ENCODE results near the gene CES1. TPM values are rescaled to one million over a fixed set of nuclear protein-coding genes. Genes with fewer than 3 reads are reported as not detected.
"Not testable (repeated sequence)": the region's sequence is repeated elsewhere in the genome, so short reads cannot be mapped to it uniquely, and the experiment has no call there.

Gene CES1
- total RNA-seq, 2 experiments from 2014 or later = not detected

DNA sequence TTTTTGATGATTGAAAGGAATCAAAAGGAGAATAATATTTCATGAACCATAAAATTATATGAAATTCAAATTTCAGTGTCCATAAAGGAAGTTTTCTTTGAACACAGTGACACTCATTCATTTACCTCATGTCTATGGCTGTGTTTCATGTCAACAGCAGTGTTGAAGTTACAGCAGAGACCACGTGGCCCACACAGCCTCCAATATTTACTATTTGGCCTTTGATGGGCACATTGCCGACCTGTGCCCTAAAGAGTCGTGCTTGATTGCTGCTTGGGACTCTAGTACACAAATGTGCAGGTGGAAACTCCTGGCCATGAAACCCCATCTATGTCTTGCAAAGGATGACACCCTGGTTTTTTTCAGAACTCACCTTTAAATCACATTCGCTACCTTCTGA lies 57.0 kb downstream of the CES1 start:
- TF ChIP-seq, protein P1, sequence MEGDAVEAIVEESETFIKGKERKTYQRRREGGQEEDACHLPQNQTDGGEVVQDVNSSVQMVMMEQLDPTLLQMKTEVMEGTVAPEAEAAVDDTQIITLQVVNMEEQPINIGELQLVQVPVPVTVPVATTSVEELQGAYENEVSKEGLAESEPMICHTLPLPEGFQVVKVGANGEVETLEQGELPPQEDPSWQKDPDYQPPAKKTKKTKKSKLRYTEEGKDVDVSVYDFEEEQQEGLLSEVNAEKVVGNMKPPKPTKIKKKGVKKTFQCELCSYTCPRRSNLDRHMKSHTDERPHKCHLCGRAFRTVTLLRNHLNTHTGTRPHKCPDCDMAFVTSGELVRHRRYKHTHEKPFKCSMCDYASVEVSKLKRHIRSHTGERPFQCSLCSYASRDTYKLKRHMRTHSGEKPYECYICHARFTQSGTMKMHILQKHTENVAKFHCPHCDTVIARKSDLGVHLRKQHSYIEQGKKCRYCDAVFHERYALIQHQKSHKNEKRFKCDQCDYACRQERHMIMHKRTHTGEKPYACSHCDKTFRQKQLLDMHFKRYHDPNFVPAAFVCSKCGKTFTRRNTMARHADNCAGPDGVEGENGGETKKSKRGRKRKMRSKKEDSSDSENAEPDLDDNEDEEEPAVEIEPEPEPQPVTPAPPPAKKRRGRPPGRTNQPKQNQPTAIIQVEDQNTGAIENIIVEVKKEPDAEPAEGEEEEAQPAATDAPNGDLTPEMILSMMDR (IDR thresholded peaks at IDR 0.05) = no peak
- no peak overlapping the region for H3K4me3 Mint-ChIP-seq
- H3K27me3 Mint-ChIP-seq = peaks cover 1% of the 10 kb centered on the region
- ChIA-PET POLR2A (no interaction called here), CTCF (no interaction called here)
- no peaks in the 10 kb centered on the region for H3K9me3 Mint-ChIP-seq
- H3K4me1 Mint-ChIP-seq (ENCODE audit: low read depth) = no peaks in the 10 kb centered on the region
- no peak for DNase-seq
- intact Hi-C loops (cut with micrococcal nuclease) = no loop called here
- no peaks in the 10 kb centered on the region for H3K36me3 Mint-ChIP-seq (ENCODE audit: low read depth)
- H3K27ac Mint-ChIP-seq = no peak overlapping the region
- no peak for ATAC-seq

DNA sequence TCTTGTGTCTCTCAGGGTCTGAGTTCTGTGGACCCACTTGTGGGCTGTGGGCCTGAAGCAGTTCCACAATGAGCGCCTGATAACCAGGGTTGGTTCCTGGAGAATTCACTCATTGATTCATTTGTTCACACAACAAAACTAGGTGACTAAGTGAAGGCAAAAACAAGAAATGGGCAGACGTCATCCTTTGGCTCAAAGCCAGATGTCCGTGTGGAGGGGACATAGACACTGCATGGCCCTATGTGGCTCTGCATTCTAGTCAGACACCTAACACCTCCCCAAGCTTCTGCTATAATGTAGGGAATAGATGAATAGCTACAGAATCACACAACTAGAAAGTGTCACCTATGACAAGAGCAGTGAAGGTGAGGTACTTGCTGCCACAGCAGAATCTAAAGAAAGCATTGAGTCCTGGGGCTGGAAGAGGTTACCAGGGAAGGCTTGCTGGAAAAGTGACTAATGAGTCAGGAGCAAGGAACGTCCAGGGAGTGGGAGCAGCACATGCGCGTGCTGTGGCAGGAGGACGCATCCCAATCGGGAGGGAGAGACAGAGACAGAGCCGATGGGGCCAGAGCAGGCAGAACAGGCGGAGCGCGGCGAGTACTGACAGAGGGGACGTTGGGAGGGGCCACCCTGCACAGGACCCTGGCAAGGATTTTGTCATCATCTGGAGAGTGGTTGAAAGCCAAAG lies 58.9 kb downstream of the CES1 start:
- no peak overlapping the region for H3K27ac Mint-ChIP-seq
- H3K27me3 Mint-ChIP-seq = peaks cover 1% of the 10 kb centered on the region
- CTCF ChIA-PET = no interaction called here

DNA sequence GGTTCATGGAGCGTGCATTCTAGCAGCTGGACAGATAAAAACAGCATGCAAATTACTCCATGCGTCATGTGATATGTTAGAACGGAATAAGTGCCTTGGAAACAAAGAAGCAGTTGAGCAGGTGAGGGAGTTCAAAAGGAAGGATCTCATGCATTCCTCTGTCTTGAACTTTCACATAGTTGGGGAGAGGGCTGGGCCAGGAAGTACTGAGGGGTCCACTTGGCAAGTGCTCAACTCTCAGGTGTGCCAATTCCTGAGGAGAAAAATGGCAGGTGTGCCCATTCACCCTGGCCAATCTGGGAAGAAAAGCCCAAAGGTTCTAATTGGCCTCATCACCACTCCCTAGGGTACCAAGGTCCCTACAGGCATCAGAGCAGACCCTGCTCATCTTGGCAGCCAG lies 67.7 kb downstream of the CES1 start:
- ChIA-PET CTCF (no interaction called here), POLR2A (no interaction called here)
- DNase-seq = no peak
- H3K36me3 Mint-ChIP-seq (ENCODE audit: low read depth) = no peaks in the 10 kb centered on the region
- intact Hi-C loops (cut with micrococcal nuclease) = no loop called here
- no peaks in the 10 kb centered on the region for H3K4me1 Mint-ChIP-seq (ENCODE audit: low read depth)
- H3K4me3 Mint-ChIP-seq = no peak overlapping the region
- H3K9me3 Mint-ChIP-seq = no peaks in the 10 kb centered on the region
- H3K27ac Mint-ChIP-seq = no peak overlapping the region
- H3K27me3 Mint-ChIP-seq = peaks cover 10% of the 10 kb centered on the region
- TF ChIP-seq, protein P1 (IDR thresholded peaks at IDR 0.05) = no peak
- ATAC-seq = no peak

More for the DNA sequence above, 58.9 kb downstream of the CES1 start:
- no peaks in the 10 kb centered on the region for H3K9me3 Mint-ChIP-seq
- H3K36me3 Mint-ChIP-seq (ENCODE audit: low read depth) = no peaks in the 10 kb centered on the region
- DNase-seq (no peak), ATAC-seq (no peak)
- no peaks in the 10 kb centered on the region for H3K4me1 Mint-ChIP-seq (ENCODE audit: low read depth)
- no peak overlapping the region for H3K4me3 Mint-ChIP-seq
- intact Hi-C loops (cut with micrococcal nuclease) = no loop called here
- POLR2A ChIA-PET = no interaction called here
- TF ChIP-seq, protein P1 (IDR thresholded peaks at IDR 0.05) = no peak

DNA sequence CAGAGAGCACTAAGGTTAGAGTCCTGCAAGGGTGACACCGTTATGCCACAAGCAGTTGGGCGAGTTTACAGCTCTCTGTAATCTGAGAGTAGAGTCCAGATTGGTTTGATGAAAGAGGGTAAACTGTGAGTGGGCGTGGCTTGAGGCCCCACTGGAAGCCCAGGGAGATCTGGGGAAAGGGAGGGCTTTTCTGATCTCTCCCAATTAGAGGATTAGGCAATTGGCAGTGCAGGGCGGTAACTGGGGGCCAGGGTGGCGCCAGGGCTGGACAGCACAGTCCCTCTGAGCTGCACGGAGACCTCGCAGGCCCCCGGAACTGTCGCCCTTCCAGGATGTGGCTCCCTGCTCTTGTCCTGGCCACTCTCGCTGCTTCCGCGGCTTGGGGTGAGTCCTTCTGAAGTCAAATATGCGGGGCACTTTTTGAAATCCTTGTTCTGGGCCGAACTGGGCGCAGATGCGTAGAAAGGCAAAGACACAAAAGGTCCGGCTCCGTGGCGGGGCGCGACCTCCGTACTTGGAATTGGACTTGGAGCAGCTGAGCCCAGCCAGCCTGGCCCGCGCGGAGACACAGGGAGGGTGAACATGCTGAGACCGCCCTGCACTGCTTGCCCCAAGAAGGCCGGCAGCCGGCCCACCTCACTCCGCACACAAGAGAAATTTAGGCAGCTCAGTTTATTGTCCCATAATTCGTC lies 72.4 kb downstream of the CES1 start:
- ATAC-seq (no peak), DNase-seq (no peak)
- no peak overlapping the region for H3K4me3 Mint-ChIP-seq
- no peak overlapping the region for H3K27ac Mint-ChIP-seq
- H3K27me3 Mint-ChIP-seq = peaks cover 10% of the 10 kb centered on the region
- no peaks in the 10 kb centered on the region for H3K9me3 Mint-ChIP-seq
- intact Hi-C loops (cut with micrococcal nuclease) = no loop called here
- H3K36me3 Mint-ChIP-seq (ENCODE audit: low read depth) = no peaks in the 10 kb centered on the region
- TF ChIP-seq, protein P1 (IDR thresholded peaks at IDR 0.05) = no peak
- ChIA-PET POLR2A (no interaction called here), CTCF (no interaction called here)
- no peaks in the 10 kb centered on the region for H3K4me1 Mint-ChIP-seq (ENCODE audit: low read depth)

DNA sequence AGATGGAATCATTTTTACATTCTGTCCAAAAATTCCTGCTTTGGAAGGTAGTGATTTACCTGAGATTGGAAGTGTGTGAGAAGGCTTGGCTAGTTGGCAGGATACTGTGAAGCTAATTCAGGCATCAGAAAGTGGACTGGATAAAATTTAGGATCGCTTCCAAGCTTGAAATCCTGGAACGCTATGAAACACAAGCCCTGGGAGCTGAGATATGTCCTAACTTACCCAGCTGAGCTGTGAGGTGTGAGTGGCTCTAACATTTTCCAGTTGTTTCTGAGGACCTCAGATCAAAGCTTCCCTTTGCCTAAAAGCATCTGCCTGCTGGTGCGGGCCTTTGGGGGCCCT lies 73.0 kb downstream of the CES1 start:
- H3K27me3 Mint-ChIP-seq; H3K4me3 Mint-ChIP-seq; H3K36me3 Mint-ChIP-seq (ENCODE audit: low read depth); H3K9me3 Mint-ChIP-seq; H3K27ac Mint-ChIP-seq; ATAC-seq; CTCF ChIA-PET; DNase-seq; POLR2A ChIA-PET; H3K4me1 Mint-ChIP-seq (ENCODE audit: low read depth): not testable (repeated sequence)
- intact Hi-C loops (cut with micrococcal nuclease) = loop anchor here (10.0 kb wide), 1 partner anchor 435 kb away; the partner anchor contains the start of gene GNAO1

DNA sequence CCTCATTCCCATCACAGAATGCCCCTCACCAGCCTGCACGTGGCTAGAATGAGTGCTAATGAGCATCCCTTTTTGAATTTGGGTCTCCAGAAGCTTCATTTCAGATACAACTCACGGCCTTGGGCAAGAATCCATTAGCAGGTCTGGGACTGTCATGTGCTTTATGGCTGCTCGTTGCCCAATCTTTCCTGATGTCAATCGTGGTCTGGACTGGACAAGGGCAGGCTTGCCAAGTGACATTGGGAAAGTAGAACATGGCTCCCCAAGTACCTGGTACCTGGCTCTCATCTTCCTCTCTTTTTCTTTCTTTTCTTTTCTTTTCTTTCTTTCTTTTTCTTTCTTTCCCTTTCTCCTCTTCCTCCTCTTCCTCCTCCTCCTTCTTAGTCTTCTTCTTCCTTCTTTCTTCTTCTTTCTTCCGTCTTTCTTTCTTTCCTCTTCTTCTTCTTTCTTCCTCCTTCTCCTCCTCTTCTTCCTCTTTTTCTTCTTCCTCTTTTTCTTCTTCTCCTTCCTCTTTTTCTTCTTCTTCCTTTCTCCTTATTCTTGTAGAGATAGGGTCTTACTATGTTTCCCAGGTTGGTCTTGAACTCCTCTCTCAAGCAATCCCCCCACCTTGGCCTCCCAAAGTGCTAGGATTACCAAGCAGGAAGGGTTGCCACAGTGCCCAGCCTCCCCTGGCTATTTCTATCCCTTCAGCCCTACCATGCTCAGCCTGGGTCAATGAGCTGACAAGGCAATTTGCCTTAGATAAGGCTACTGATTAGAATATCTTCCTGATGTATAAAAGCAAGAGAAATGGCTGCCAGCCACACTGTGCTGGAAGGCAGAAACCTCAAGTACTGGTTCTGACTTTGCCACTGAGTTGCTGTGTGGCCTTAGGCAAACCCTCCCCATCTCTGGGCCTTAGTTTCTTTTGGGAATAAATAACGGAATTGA lies 75.0 kb downstream of the CES1 start:
- H3K9me3 Mint-ChIP-seq = peaks cover 16% of the 10 kb centered on the region
- H3K4me1 Mint-ChIP-seq (ENCODE audit: low read depth) = peaks cover 16% of the 10 kb centered on the region
- H3K27ac Mint-ChIP-seq; POLR2A ChIA-PET; H3K36me3 Mint-ChIP-seq (ENCODE audit: low read depth); H3K4me3 Mint-ChIP-seq; H3K27me3 Mint-ChIP-seq; DNase-seq; ATAC-seq: not testable (repeated sequence)
- CTCF ChIA-PET = interaction anchor here (0.8 kb wide), 1 partner anchor 293 kb away, joined by 3 read pairs; no protein-coding TSS in a partner anchor
- intact Hi-C loops (cut with micrococcal nuclease) = loop anchor here (10.0 kb wide), 1 partner anchor 437 kb away; the partner anchor contains the start of gene GNAO1
